Stimulated activated CD4-positive, alpha-beta T cell treated with anti-CD3 and anti-CD28 coated beads, TNF-alpha, amount 100 ng/mL, for 4 hours (primary cell): ENCODE results near the gene NEK10.
"Not testable (repeated sequence)": the region's sequence is repeated elsewhere in the genome, so short reads cannot be mapped to it uniquely, and the experiment has no call there.

Source experiments
- DNase-seq, 3 experiments: peaks; one replicate each; pipeline ENCODE4 v3.0.0-alpha.2; 2020; ENCODE audit warnings: low read depth in 3 of 3

Gene NEK10

GRCh38 chr3:27312044-27312668, 57.0 kb downstream of the NEK10 start:
- no peak for DNase-seq

- DNase-seq, result no peak
Observed at GRCh38 chr3:27311400-27311799, 57.8 kb downstream of the NEK10 start.

- no peak for DNase-seq
Observed at GRCh38 chr3:27310688-27311087, 58.5 kb downstream of the NEK10 start.

- DNase-seq, result no peak
Observed at GRCh38 chr3:27307566-27307965, 61.6 kb downstream of the NEK10 start.

DNA sequence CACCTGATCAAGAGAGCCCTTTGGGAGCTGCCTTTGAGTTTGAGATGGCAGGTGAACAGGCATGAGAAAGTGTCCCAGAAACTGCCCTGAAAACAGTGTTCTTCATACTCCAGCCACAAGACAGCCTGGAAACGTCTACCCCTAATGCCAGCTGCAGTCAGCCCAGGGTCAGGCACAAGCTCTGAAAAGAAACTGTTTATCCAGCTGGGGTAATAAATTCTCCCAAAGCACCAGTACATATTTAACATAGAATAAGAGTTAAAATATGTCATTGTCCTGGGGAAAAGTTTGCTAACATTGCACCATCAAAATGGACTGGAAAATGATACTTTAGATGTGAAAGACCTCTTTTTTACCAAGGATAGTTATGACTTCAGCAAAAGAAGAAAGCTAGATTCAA, 66.3 kb downstream of the NEK10 start:
- DNase-seq, result no peak

- DNase-seq, result not testable (repeated sequence)
Observed at GRCh38 chr3:27298981-27299380, 70.2 kb downstream of the NEK10 start.

GRCh38 chr3:27293939-27294338, 75.2 kb downstream of the NEK10 start:
- DNase-seq, result no peak

- DNase-seq, result no peak
Observed at GRCh38 chr3:27290760-27291159, 78.4 kb downstream of the NEK10 start.

DNA sequence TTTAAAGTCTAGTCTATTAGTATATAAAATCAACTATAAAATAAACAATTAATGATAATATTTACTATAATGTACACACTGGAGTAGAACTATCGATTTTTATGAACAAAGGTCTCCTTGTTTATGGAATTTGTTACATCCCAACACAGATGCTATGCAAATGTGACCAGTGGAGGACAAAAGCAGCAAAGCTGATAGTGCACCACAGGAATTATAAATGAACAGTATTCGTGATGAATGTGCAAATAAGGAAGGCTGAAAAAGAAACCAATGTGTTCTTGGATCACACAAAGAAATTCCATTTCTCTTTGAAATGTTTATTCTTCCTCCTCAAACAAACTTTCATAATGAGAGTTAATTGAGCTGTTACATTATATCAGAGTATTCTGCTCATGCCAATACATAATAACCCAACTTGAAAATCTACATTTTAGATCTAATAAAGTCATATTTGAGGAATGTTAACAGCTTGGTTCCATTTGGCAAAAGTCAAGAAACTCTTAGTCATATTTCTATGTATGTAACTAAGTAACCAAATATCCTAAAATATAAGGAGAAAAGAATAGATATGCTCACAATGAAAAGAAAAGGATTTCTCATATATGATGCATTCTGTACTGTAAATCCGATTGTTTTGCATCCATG, 79.3 kb downstream of the NEK10 start:
- DNase-seq, result no peak

- no peak for DNase-seq
Observed at GRCh38 chr3:27287052-27287451, 82.1 kb downstream of the NEK10 start.

DNA sequence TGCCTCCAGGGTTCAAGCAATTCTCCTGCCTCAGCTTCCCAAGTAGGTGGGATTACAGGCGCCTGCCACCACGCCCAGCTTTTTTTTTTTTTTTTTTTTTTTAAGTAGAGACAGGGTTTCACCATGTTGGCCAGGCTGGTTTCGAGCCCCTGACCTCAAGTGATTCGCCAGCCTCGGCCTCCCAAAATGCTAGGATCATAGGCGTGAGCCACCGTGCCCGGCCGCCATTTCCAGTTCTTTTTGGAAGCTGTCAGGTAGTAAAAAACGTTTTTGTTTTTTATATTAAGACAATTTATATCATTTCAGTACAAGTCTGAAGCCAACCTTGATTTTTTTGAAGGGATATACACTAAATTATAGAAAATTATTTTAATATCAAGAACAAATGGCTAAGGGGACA, 82.7 kb downstream of the NEK10 start:
- DNase-seq, result not testable (repeated sequence)

GRCh38 chr3:27285668-27286067, 83.5 kb downstream of the NEK10 start:
- no peak for DNase-seq

- no peak for DNase-seq
Observed at GRCh38 chr3:27281671-27282150, 87.5 kb downstream of the NEK10 start.

DNA sequence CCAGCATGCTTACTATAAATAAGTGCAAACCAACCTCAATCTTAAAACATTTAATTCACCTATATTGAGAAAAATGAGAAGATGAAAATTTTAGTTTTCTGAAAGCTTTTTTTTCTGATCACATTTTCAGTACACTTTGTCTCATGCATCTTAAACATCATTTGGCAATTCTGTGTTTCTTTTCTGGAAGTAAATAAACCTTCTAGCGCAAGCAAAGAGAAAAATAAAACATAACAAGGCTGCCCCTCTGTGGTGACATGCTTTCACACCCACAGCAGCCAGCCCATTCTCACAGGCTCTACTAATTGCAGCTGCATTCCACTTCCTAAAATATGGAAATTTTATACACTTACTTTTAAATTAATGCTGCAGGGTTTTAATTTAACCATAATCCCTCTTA, 90.1 kb downstream of the NEK10 start:
- no peak for DNase-seq

DNA sequence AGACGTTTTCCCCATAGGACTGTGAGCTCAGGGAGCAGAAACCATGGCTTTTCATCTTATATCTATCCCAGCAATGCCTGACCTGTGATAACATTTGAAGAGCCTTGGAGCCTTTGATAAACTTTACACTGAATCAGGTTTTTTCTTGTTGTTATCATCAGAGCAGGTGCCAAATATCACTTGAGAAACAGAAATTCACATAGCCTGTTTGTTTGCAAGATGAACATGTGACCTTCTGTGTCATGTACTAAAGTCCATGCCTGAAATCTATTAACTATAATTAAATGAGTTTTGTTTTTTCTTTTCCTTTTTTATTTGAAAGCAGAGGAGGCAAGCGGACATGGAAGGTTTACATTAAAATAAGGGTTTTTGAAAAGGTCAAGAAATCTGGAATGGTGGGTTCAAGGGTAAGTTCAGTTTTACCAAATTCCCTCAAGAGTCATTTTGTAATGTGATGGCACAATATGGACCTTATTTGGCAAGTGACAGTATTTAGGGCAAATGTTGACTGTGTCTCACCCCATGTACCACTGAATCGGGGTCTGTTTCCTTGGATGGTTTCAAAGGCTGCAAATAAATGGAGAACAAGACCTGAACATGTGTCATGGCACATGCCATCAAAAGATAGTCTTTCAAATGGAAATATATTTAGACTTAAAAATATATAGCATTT, 90.7 kb downstream of the NEK10 start:
- no peak for DNase-seq

DNA sequence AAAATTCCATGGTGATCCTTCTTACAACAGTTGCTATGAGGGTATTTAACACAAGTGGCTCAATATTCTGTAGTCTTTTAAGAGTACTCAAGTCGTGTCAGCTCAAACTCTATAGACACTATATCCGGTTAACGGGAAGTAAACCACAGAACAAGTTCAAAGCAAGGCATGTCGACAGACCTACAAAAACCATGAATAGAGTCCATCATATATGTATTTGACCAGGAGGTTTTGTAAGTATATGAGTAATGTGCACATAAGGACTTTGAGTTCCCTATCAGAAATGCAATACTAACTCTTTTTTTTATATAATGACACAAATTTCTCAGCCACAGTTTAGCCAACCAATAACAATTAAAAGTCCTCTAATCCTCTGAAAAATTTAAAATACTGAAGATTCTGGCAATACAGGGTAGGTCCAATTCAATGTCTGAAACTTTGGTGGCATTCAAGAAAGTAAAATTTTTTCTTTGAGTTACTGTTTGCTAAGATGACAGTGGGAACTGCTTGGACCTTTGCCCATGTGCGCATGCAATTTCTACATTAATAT, 93.7 kb downstream of the NEK10 start:
- DNase-seq, result no peak

- DNase-seq, result no peak
Observed at GRCh38 chr3:27271890-27272289, 97.3 kb downstream of the NEK10 start.

GRCh38 chr3:27254896-27255295, 114.3 kb downstream of the NEK10 start:
- DNase-seq, result no peak

GRCh38 chr3:27253831-27254230, 115.4 kb downstream of the NEK10 start:
- DNase-seq, result no peak

- no peak for DNase-seq
Observed at GRCh38 chr3:27253391-27253790, 115.8 kb downstream of the NEK10 start.

DNA sequence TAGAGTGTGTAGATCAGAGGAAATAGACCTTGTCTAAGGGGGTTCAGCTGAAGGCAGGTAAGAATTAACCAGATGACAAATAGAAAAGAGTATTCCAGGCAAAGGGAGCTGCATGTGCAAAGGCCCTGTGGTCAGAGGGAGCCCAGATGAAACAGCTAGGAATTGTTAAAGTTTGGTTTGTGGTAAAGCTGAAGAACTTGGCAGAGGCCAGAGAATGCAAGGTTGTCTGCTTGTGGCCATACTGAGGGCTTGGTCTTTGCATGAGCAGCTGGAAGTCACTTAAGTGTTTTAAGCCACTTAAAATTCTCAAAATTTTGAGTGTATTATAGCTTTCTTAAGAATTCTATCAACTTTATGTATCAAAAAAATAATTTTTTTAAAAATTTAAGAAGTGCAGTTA, 116.5 kb downstream of the NEK10 start:
- DNase-seq, result no peak

DNA sequence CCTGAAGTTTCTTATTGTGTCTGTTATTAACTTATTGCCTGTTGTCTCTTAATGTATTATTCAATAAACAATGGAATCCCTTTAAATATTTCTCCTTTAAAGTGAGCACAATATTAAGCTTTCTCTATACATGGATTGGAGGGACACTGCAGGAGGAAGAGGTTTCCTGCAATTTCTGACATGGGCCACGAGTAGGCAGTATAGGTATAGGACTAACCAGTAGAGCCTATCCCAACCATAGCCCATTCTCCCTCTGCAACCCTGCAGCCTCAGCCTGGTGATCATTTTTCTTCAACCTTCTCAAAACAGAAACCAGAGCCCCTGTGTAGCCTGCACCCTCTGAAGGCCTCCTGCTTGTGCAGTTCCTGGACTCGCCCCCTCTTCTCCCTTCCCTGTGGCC, 124.8 kb downstream of the NEK10 start:
- no peak for DNase-seq

DNA sequence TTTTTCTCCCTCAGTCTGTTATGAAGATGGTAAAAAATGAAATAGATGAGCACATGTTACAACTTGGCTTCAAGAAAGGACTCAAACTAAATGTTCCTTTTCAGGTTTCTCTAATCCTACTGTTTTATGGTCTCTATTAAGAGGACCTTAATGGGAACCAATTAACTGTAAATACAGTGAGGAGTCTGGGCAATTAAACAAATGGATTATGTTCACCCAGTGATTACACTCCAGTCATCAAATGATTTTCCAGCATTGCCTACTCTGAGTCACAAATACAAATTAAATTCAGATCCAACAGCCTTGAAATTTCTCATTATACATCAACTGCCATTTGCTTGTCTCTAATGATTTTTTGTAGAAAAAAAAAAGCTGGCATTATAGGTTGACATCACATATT, 129.2 kb downstream of the NEK10 start:
- DNase-seq, result no peak
